Activated naive CD8-positive, alpha-beta T cell treated with anti-CD3 and anti-CD28 coated beads, Interleukin-2, amount 50 U/mL, for 24 hours (primary cell): ENCODE data around the gene LMLN.
"Not testable (repeated sequence)": the region's sequence is repeated elsewhere in the genome, so short reads cannot be mapped to it uniquely, and the experiment has no call there.

Experiments
- ATAC-seq: fragments of 150-1000 bp; cut with Tn5 transposase; one replicate; pipeline ENCODE4 v1.10.0; 2021
- DNase-seq: peaks from one replicate; pipeline ENCODE4 v3.0.0; 2021
- H3K27ac Mint-ChIP-seq: one replicate; pipeline ENCODE4 v1.8.0; 2021; ENCODE audit warnings: mild to moderate bottlenecking, mixed read lengths
- H3K27me3 Mint-ChIP-seq: one replicate; pipeline ENCODE4 v1.8.0; 2021; ENCODE audit warnings: mixed read lengths
- H3K36me3 Mint-ChIP-seq: one replicate; pipeline ENCODE4 v1.8.0; 2021; ENCODE audit warnings: low read depth, mixed read lengths
- H3K4me1 Mint-ChIP-seq: one replicate; pipeline ENCODE4 v1.8.0; 2021; ENCODE audit warnings: mixed read lengths
- H3K4me3 Mint-ChIP-seq: one replicate; pipeline ENCODE4 v1.8.0; 2021; ENCODE audit warnings: mild to moderate bottlenecking, moderate library complexity, mixed read lengths
- H3K9me3 Mint-ChIP-seq: one replicate; pipeline ENCODE4 v1.8.0; 2021; ENCODE audit warnings: mixed read lengths

Gene LMLN

GRCh38 chr3:198027045-198027798, 67.2 kb downstream of the LMLN start:
- Mint-ChIP-seq H3K4me3 (no peak overlapping the region), H3K36me3 (peaks cover 11% of the 10 kb centered on the region)

DNA sequence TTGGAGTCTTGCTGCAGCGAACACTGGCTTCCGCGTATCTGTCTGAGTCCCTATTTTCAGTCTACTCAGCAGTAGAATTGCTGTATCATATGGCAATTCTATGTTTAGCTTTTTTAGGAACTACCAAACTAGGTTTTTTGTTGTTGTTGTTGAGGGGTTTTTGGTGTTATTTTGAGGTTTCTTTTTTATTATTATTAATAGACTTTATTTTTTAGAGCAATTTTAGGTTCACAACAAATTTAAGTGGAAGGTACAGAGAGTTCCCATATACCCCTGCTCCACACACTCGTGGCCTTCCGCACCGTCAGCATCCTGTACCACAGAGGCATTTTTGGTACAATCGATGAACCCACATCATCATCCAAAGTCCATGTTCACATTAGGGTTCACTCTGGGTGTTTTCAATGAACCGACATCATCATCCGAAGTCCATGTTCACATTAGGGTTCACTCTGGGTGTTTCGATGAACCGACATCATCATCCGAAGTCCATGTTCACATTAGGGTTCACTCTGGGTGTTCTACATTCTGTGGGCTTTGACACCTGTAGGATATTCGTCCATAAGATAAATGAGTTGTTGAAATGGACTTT, 67.9 kb downstream of the LMLN start:
- Mint-ChIP-seq H3K36me3 (peaks cover 11% of the 10 kb centered on the region), H3K4me1 (no peaks in the 10 kb centered on the region), H3K27me3 (no peaks in the 10 kb centered on the region)

More at GRCh38 chr3:198027045-198027798, 67.2 kb downstream of the LMLN start:
- Mint-ChIP-seq H3K9me3 (no peaks in the 10 kb centered on the region), H3K4me1 (no peaks in the 10 kb centered on the region), H3K27me3 (no peaks in the 10 kb centered on the region), H3K27ac (no peak overlapping the region)
- DNase-seq (no peak), ATAC-seq (no peak)

GRCh38 chr3:198028718-198029117, 68.7 kb downstream of the LMLN start:
- ATAC-seq, result no peak
- DNase-seq, result no peak
- peaks cover 11% of the 10 kb centered on the region for H3K36me3 Mint-ChIP-seq
- no peaks in the 10 kb centered on the region for H3K9me3 Mint-ChIP-seq
- no peak overlapping the region for H3K4me3 Mint-ChIP-seq
- no peak overlapping the region for H3K27ac Mint-ChIP-seq
- H3K4me1 Mint-ChIP-seq, result no peaks in the 10 kb centered on the region
- H3K27me3 Mint-ChIP-seq, result no peaks in the 10 kb centered on the region

More for the DNA sequence above, 67.9 kb downstream of the LMLN start:
- no peak for ATAC-seq
- Mint-ChIP-seq H3K27ac (no peak overlapping the region), H3K9me3 (no peaks in the 10 kb centered on the region), H3K4me3 (no peak overlapping the region)
- DNase-seq, result no peak

DNA sequence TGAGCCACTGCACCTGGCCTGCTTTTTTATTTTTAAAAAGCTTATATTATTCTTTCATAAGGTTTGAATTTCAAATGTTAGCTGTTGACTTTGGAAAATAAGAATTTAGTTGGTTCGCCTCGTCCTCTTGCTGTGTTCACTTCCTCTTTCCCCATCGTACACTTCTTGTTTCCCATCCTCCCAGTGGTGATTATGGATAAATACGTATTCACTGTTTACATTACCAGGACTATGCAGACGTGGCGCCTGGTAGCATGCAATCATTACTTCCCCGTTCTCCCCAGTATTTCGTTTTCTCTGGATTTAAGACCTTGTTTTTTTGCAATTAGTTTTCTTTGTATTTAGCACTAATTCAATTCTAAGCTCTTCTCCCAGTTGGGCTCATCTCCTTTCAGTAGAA, 70.1 kb downstream of the LMLN start:
- H3K4me1 Mint-ChIP-seq, result no peaks in the 10 kb centered on the region
- ATAC-seq (no peak), DNase-seq (no peak)
- no peaks in the 10 kb centered on the region for H3K9me3 Mint-ChIP-seq
- no peaks in the 10 kb centered on the region for H3K27me3 Mint-ChIP-seq
- H3K4me3 Mint-ChIP-seq, result no peak overlapping the region
- H3K36me3 Mint-ChIP-seq, result peaks cover 11% of the 10 kb centered on the region
- no peak overlapping the region for H3K27ac Mint-ChIP-seq

- no peaks in the 10 kb centered on the region for H3K4me1 Mint-ChIP-seq
- no peak for ATAC-seq
- no peak overlapping the region for H3K27ac Mint-ChIP-seq
- no peaks in the 10 kb centered on the region for H3K9me3 Mint-ChIP-seq
- no peaks in the 10 kb centered on the region for H3K27me3 Mint-ChIP-seq
- no peak overlapping the region for H3K4me3 Mint-ChIP-seq
- DNase-seq, result no peak
- H3K36me3 Mint-ChIP-seq, result peaks cover 9% of the 10 kb centered on the region
These were observed 70.7 kb downstream of the LMLN start for GRCh38 chr3:198030726-198031125.

DNA sequence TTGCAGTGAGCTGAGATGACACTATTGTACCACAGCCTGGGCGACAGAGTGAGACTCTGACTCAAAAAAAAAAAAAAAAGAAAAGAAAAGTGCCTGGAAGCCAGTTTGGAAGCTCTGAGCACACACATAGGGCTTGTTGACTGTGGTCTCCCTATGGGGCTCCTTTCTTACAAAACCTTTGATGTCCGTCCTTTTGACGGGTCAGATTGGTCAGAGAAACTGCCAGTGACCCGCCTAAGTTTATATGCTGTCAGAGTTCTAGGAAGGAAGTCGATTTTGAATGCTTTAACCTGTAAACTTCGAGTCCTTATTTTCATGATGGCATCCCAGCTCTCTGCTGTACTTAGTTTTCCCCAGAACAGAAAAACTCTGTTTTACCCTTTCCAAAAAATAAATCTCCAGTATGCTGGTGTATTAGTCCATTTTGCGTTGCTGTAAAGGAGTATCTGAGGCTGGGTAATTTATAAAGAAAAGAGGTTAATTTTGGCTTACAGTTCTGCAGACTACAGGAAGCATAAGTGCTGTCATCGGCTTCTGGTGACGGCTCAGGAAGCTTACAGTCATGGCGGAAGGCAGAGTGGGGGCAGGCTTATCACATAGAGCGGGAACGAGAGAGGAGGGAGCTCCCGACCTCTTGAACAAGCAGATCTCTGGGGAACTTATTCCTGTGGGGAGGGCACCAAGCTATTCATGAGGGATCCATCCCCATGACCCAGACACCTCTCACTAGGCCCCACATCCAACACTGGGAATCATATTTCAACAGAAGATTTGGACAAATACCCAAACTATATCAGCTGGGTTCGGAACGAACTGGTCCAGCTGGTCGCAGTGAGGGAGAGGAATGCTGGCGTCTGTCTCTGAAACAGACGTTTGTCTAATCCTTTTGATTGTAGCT, 72.3 kb downstream of the LMLN start:
- Mint-ChIP-seq H3K27ac (no peak overlapping the region), H3K4me3 (no peak overlapping the region)
- ATAC-seq, result no peak

GRCh38 chr3:198043119-198043518, 83.1 kb downstream of the LMLN start:
- Mint-ChIP-seq H3K9me3 (no peaks in the 10 kb centered on the region), H3K36me3 (peaks cover 15% of the 10 kb centered on the region), H3K4me1 (no peaks in the 10 kb centered on the region), H3K4me3 (no peak overlapping the region), H3K27me3 (no peaks in the 10 kb centered on the region), H3K27ac (no peak overlapping the region)
- DNase-seq (no peak), ATAC-seq (no peak)

More for the DNA sequence above, 72.3 kb downstream of the LMLN start:
- Mint-ChIP-seq H3K4me1 (no peaks in the 10 kb centered on the region), H3K9me3 (no peaks in the 10 kb centered on the region), H3K36me3 (peaks cover 7% of the 10 kb centered on the region), H3K27me3 (no peaks in the 10 kb centered on the region)
- DNase-seq, result no peak

DNA sequence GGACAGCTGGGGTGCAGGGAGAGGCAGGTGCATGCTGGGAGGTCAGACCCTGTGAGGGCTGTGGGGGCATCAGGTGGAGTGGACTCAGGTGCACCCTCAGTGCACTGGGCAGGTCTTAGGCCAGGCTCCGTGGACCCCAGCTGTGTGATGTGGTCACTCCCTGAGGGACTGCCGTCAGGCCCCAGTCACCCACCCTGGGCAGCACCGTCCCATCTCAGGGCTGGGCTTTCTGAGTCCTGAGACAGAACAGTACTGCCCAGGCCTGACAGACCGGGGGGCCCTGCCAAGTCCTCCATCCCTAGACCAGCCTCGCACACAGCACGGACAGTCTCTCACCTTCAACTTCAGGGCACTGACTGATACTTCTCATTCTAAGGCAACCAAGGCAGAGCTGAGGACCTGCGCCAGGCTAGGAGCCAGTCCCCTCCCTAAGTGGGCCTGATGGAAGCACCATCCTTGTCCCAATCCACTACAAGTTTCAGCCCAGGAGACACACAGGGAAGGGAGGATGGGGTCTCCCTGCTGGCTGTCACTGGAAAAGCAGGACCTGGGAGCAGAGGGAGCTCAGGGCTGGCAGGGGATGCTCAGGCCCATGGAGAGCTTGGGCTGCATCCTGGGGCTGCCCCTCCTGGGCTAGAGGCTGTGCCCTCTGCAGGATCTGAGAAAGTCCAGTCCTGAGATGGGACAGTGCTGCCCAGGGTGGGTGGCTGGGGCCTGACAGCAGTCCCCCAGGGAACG, 86.3 kb downstream of the LMLN start:
- DNase-seq (no peak), ATAC-seq (no peak)
- Mint-ChIP-seq H3K4me3 (no peak overlapping the region), H3K36me3 (no peaks in the 10 kb centered on the region), H3K27me3 (no peaks in the 10 kb centered on the region), H3K4me1 (no peaks in the 10 kb centered on the region), H3K9me3 (no peaks in the 10 kb centered on the region), H3K27ac (no peak overlapping the region)

GRCh38 chr3:198048445-198048844, 88.4 kb downstream of the LMLN start:
- Mint-ChIP-seq H3K27me3 (no peaks in the 10 kb centered on the region), H3K36me3 (no peaks in the 10 kb centered on the region)

GRCh38 chr3:198051836-198052235, 91.8 kb downstream of the LMLN start:
- no peaks in the 10 kb centered on the region for H3K36me3 Mint-ChIP-seq
- no peaks in the 10 kb centered on the region for H3K4me1 Mint-ChIP-seq
- DNase-seq (no peak), ATAC-seq (no peak)
- no peak overlapping the region for H3K4me3 Mint-ChIP-seq
- peaks cover 8% of the 10 kb centered on the region for H3K27me3 Mint-ChIP-seq
- no peak overlapping the region for H3K27ac Mint-ChIP-seq
- no peaks in the 10 kb centered on the region for H3K9me3 Mint-ChIP-seq

More at GRCh38 chr3:198048445-198048844, 88.4 kb downstream of the LMLN start:
- H3K9me3 Mint-ChIP-seq, result no peaks in the 10 kb centered on the region
- H3K27ac Mint-ChIP-seq, result no peak overlapping the region
- no peak for ATAC-seq
- DNase-seq, result no peak
- no peak overlapping the region for H3K4me3 Mint-ChIP-seq
- H3K4me1 Mint-ChIP-seq, result no peaks in the 10 kb centered on the region

DNA sequence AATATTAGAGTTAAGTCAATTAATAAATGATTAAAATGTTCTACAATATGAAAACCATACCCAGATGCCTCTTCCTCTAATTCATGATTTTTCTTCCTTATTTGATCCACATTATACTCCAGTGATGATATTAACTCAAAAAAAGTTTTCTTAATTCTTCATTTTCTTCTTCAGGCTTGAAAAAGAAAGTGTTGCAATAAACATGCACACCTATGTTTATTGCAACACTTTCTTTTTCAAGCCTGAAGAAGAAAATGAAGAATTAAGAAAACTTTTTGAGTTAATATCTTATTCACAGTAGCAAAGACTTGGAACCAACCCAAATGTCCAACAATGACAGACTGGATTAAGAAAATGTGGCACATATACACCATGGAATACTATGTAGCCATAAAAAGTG, 93.4 kb downstream of the LMLN start:
- H3K9me3 Mint-ChIP-seq, H3K4me1 Mint-ChIP-seq, ATAC-seq, H3K4me3 Mint-ChIP-seq, H3K27ac Mint-ChIP-seq, H3K36me3 Mint-ChIP-seq, DNase-seq: not testable (repeated sequence)
- H3K27me3 Mint-ChIP-seq, result peaks cover 11% of the 10 kb centered on the region

GRCh38 chr3:198061119-198062067, 101.4 kb downstream of the LMLN start:
- H3K27ac Mint-ChIP-seq, result no peak overlapping the region
- no peak overlapping the region for H3K4me3 Mint-ChIP-seq
- DNase-seq (no peak), ATAC-seq (no peak)
- H3K9me3 Mint-ChIP-seq, result no peaks in the 10 kb centered on the region
- H3K36me3 Mint-ChIP-seq, result peaks cover 17% of the 10 kb centered on the region
- peaks cover 4% of the 10 kb centered on the region for H3K27me3 Mint-ChIP-seq
- peaks cover 10% of the 10 kb centered on the region for H3K4me1 Mint-ChIP-seq

DNA sequence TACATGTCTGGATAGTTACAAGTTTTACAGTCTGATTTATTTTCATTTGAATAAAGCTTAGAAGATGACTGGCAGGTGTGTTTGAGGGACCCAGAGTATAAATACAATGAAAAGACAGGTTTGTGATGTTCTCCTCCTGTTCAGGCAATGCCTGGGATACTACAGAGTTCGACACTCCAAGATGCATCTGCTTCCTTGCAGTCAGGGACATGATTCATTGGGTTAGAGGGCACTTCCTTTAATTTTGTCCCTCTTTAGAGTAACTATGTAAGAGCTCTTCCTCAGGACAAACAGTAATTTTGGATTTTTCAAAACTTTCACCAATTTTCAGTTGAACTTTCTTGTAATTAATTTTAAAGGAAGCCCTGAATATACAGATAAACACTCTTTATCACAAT, 102.0 kb downstream of the LMLN start:
- peaks cover 18% of the 10 kb centered on the region for H3K36me3 Mint-ChIP-seq
- peaks cover 2% of the 10 kb centered on the region for H3K27me3 Mint-ChIP-seq
- H3K4me3 Mint-ChIP-seq, result no peak overlapping the region

More for the DNA sequence above, 102.0 kb downstream of the LMLN start:
- DNase-seq (no peak), ATAC-seq (no peak)
- no peak overlapping the region for H3K27ac Mint-ChIP-seq
- no peaks in the 10 kb centered on the region for H3K9me3 Mint-ChIP-seq
- H3K4me1 Mint-ChIP-seq, result peaks cover 14% of the 10 kb centered on the region
